SHP77 (cell line): ENCODE results near the gene TRPM2.
"Not testable (repeated sequence)": the region's sequence is repeated elsewhere in the genome, so short reads cannot be mapped to it uniquely, and the experiment has no call there.

Source experiments
- DNase-seq, 2 experiments: peaks; one replicate each; lab custom pipeline; 2025; lab: John Stamatoyannopoulos, UW

TRPM2 gene

GRCh38 chr21:44335266-44336059 lies 18.0 kb upstream of the TRPM2 start:
- DNase-seq, result no peak

- no peak for DNase-seq
Observed at GRCh38 chr21:44337449-44337848, 16.0 kb upstream of the TRPM2 start.

GRCh38 chr21:44337941-44338895 lies 15.2 kb upstream of the TRPM2 start:
- peak in 1 of 2 experiments; percentile 50 for DNase-seq

GRCh38 chr21:44338971-44339910 lies 14.2 kb upstream of the TRPM2 start, which contains the start of gene CFAP410:
CFAP410 (minus strand) TSS chr21:44339390; CDS start chr21:44339194, 196 bp downstream.
- peak; percentile 82 to 89 for DNase-seq

- DNase-seq, result not testable (repeated sequence)
Observed at GRCh38 chr21:44341726-44342458, 11.5 kb upstream of the TRPM2 start.

GRCh38 chr21:44342981-44343380 lies 10.4 kb upstream of the TRPM2 start:
- not testable (repeated sequence) for DNase-seq

- DNase-seq, result no peak
Observed at GRCh38 chr21:44344541-44345183, 8.8 kb upstream of the TRPM2 start.

- no peak for DNase-seq
Observed at GRCh38 chr21:44345495-44345894, 7.9 kb upstream of the TRPM2 start.

- DNase-seq, result peak in 1 of 2 experiments; percentile 53
Observed at GRCh38 chr21:44347911-44348451, 5.4 kb upstream of the TRPM2 start.

- DNase-seq, result no peak
Observed at GRCh38 chr21:44348861-44349260, 4.6 kb upstream of the TRPM2 start.

GRCh38 chr21:44349416-44349846 lies 4.0 kb upstream of the TRPM2 start:
- no peak for DNase-seq

GRCh38 chr21:44349847-44350772 lies 3.3 kb upstream of the TRPM2 start:
- DNase-seq, result no peak

GRCh38 chr21:44350773-44351481 lies 2.5 kb upstream of the TRPM2 start:
- DNase-seq, result no peak

GRCh38 chr21:44351535-44352252 lies 1.7 kb upstream of the TRPM2 start:
- no peak for DNase-seq

- no peak for DNase-seq
Observed at GRCh38 chr21:44352253-44352860, 1.1 kb upstream of the TRPM2 start.

- DNase-seq, result no peak
Observed at GRCh38 chr21:44354001-44354405, 582 bp downstream of the TRPM2 start.
